ENCODE results near the gene VANGL2. TPM values are rescaled to one million over a fixed set of nuclear protein-coding genes. Genes with fewer than 3 reads are reported as not detected.
A peak's percentile ranks its signal among the peaks of the same experiment; 100 is the strongest.

Gene VANGL2
- total RNA-seq, 1 experiment from 2014 or later, result 2.2 TPM

GRCh38 chr1:160451859-160452232 lies 51.5 kb downstream of the VANGL2 start:
- DNase-seq (ENCODE audit: low read depth in 1 of 2, low spot score in 2 of 2), result no peak
- Histone ChIP-seq H3K36me3 (no peaks in the 10 kb centered on the region), H3K4me1 (replicated peaks) (peaks cover 18% of the 10 kb centered on the region), H3K4me3 (no peak overlapping the region), H3K9me3 (replicated peaks) (no peaks in the 10 kb centered on the region), H3K27ac (no peak overlapping the region), H3K27me3 (replicated peaks) (no peaks in the 10 kb centered on the region)

GRCh38 chr1:160453443-160453842 lies 53.1 kb downstream of the VANGL2 start:
- Histone ChIP-seq H3K27me3 (replicated peaks) (no peaks in the 10 kb centered on the region), H3K27ac (no peak overlapping the region), H3K36me3 (no peaks in the 10 kb centered on the region), H3K4me3 (no peak overlapping the region), H3K4me1 (replicated peaks) (peaks cover 19% of the 10 kb centered on the region), H3K9me3 (replicated peaks) (no peaks in the 10 kb centered on the region)
- DNase-seq (ENCODE audit: low read depth in 1 of 2, low spot score in 2 of 2), result no peak

GRCh38 chr1:160454371-160455152 lies 54.2 kb downstream of the VANGL2 start:
- H3K27ac ChIP-seq, result no peak overlapping the region
- no peak overlapping the region for H3K4me3 ChIP-seq
- DNase-seq (ENCODE audit: low read depth in 1 of 2, low spot score in 2 of 2), result no peak
- H3K9me3 ChIP-seq (replicated peaks), result no peaks in the 10 kb centered on the region
- peaks cover 29% of the 10 kb centered on the region for H3K4me1 ChIP-seq (replicated peaks)
- no peaks in the 10 kb centered on the region for H3K36me3 ChIP-seq
- no peaks in the 10 kb centered on the region for H3K27me3 ChIP-seq (replicated peaks)

GRCh38 chr1:160455153-160455517 lies 54.8 kb downstream of the VANGL2 start:
- H3K36me3 ChIP-seq, result no peaks in the 10 kb centered on the region
- no peaks in the 10 kb centered on the region for H3K27me3 ChIP-seq (replicated peaks)
- no peak overlapping the region for H3K27ac ChIP-seq
- H3K9me3 ChIP-seq (replicated peaks), result no peaks in the 10 kb centered on the region
- no peak for DNase-seq (ENCODE audit: low read depth in 1 of 2, low spot score in 2 of 2)
- no peak overlapping the region for H3K4me3 ChIP-seq
- H3K4me1 ChIP-seq (replicated peaks), result peaks cover 35% of the 10 kb centered on the region

- Histone ChIP-seq H3K36me3 (no peaks in the 10 kb centered on the region), H3K4me3 (no peak overlapping the region), H3K27ac (peak overlapping the region; percentile 92), H3K9me3 (replicated peaks) (no peaks in the 10 kb centered on the region), H3K27me3 (replicated peaks) (no peaks in the 10 kb centered on the region), H3K4me1 (replicated peaks) (peaks cover 50% of the 10 kb centered on the region)
- DNase-seq (ENCODE audit: low read depth in 1 of 2, low spot score in 2 of 2), result peak; percentile 77 to 96
These were observed 58.7 kb downstream of the VANGL2 start for GRCh38 chr1:160459056-160459455.

DNA sequence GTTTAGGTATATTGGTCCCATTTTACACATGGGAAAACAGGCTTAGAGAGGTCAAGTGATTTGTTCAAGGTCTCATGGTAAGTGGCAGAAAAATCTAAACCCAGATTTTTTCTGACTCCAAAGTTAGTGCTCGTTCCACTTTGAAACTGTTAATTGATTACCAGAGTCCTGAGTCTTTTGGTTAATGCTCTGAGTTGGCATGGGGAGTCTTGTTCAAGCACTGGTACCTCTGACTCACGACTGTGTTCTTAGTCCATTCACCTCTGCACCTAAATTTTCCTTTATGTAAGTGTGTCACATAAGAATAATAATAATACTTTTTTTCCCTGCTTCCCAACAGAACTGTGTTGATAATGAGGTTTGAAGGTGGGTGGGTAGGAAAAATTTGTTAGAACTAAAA lies 59.3 kb downstream of the VANGL2 start:
- H3K9me3 ChIP-seq (replicated peaks), result no peaks in the 10 kb centered on the region
- no peak for DNase-seq (ENCODE audit: low read depth in 1 of 2, low spot score in 2 of 2)

GRCh38 chr1:160460214-160460642 lies 59.9 kb downstream of the VANGL2 start:
- Histone ChIP-seq H3K36me3 (no peaks in the 10 kb centered on the region), H3K4me1 (replicated peaks) (peaks cover 50% of the 10 kb centered on the region), H3K27me3 (replicated peaks) (no peaks in the 10 kb centered on the region), H3K27ac (peak overlapping the region; percentile 92), H3K4me3 (no peak overlapping the region), H3K9me3 (replicated peaks) (no peaks in the 10 kb centered on the region)
- no peak for DNase-seq (ENCODE audit: low read depth in 1 of 2, low spot score in 2 of 2)

More for the DNA sequence above, 59.3 kb downstream of the VANGL2 start:
- Histone ChIP-seq H3K36me3 (no peaks in the 10 kb centered on the region), H3K4me3 (no peak overlapping the region), H3K27ac (peak overlapping the region; percentile 92), H3K27me3 (replicated peaks) (no peaks in the 10 kb centered on the region), H3K4me1 (replicated peaks) (peaks cover 50% of the 10 kb centered on the region)

DNA sequence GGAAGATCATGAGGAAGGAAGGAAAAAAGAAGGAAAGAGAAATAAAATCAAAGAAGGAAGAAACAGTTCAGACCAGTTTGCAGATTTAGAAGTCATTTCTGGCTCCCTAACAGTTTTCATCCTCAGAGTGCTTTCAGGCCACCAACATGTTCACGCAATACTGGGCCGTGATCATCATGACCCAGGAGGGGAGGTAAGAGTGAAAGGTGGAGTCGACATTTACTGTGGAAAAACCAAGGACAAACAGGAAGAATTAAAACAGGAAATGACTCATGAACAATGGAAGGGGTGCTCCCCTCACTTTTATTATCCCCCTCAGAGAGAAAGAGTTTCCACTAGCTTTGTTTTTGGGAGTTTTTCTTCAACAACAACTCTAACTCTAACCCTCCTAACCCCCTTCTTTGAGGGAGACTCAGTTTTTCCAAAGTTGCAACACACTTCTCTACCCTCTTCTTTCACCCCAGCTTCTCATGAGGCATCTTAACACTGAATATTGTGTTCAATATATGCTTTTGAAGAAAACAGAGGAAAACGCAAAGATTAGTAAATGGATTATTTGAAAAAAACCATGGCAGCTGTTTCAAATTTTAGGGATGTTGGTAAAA lies 60.4 kb downstream of the VANGL2 start:
- H3K36me3 ChIP-seq, result no peaks in the 10 kb centered on the region
- DNase-seq (ENCODE audit: low read depth in 1 of 2, low spot score in 2 of 2), result peak; percentile 56 to 75

GRCh38 chr1:160465123-160465522 lies 64.8 kb downstream of the VANGL2 start:
- H3K4me1 ChIP-seq (replicated peaks), result peaks cover 24% of the 10 kb centered on the region
- no peak for DNase-seq (ENCODE audit: low read depth in 1 of 2, low spot score in 2 of 2)
- H3K9me3 ChIP-seq (replicated peaks), result no peaks in the 10 kb centered on the region
- no peaks in the 10 kb centered on the region for H3K36me3 ChIP-seq
- H3K27me3 ChIP-seq (replicated peaks), result no peaks in the 10 kb centered on the region
- no peak overlapping the region for H3K4me3 ChIP-seq
- H3K27ac ChIP-seq, result no peak overlapping the region

More for the DNA sequence above, 60.4 kb downstream of the VANGL2 start:
- H3K4me1 ChIP-seq (replicated peaks), result peaks cover 50% of the 10 kb centered on the region
- H3K27me3 ChIP-seq (replicated peaks), result no peaks in the 10 kb centered on the region
- no peaks in the 10 kb centered on the region for H3K9me3 ChIP-seq (replicated peaks)
- H3K4me3 ChIP-seq, result no peak overlapping the region
- peak overlapping the region; percentile 92 for H3K27ac ChIP-seq

- H3K36me3 ChIP-seq, result no peaks in the 10 kb centered on the region
- no peak overlapping the region for H3K4me3 ChIP-seq
- no peaks in the 10 kb centered on the region for H3K27me3 ChIP-seq (replicated peaks)
- no peaks in the 10 kb centered on the region for H3K9me3 ChIP-seq (replicated peaks)
- peaks cover 10% of the 10 kb centered on the region; the same call in 1 of the 2 replicates for H3K4me1 ChIP-seq (replicated peaks)
- no peak for DNase-seq (ENCODE audit: low read depth in 1 of 2, low spot score in 2 of 2)
- H3K27ac ChIP-seq, result no peak overlapping the region
These were observed 66.6 kb downstream of the VANGL2 start for GRCh38 chr1:160466961-160467360.

DNA sequence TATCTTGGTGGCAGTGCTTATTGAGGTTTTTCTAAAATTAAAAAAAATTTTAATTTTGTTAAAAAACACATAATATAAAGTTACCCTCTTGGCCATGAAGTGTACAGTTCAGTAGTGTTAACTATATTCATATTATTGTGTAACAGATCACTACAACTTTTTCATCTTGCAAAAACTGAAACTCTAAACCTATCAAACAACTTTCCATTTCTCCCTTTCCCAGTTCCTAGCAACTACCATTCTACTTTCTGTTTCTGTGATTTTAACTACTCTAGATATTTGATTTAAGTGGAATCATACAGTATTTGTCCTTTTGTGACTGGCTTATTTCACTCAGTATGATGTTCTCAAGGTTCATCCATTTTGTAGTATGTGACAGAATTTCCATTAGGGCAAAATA lies 67.2 kb downstream of the VANGL2 start:
- Histone ChIP-seq H3K4me1 (replicated peaks) (peaks cover 4% of the 10 kb centered on the region; the same call in 1 of the 2 replicates), H3K36me3 (no peaks in the 10 kb centered on the region), H3K27ac (no peak overlapping the region), H3K4me3 (no peak overlapping the region), H3K9me3 (replicated peaks) (no peaks in the 10 kb centered on the region), H3K27me3 (replicated peaks) (0 out of 2 replicates have a peak, but pooled peaks cover 5% of the 10 kb centered on the region)
- no peak for DNase-seq (ENCODE audit: low read depth in 1 of 2, low spot score in 2 of 2)

- H3K36me3 ChIP-seq, result no peaks in the 10 kb centered on the region
- peak in 1 of 2 experiments; percentile 11 for DNase-seq (ENCODE audit: low read depth in 1 of 2, low spot score in 2 of 2)
- 0 out of 2 replicates have a peak, but pooled peaks cover 5% of the 10 kb centered on the region for H3K27me3 ChIP-seq (replicated peaks)
- no peak overlapping the region for H3K27ac ChIP-seq
- no peaks in the 10 kb centered on the region for H3K4me1 ChIP-seq (replicated peaks)
- no peak overlapping the region for H3K4me3 ChIP-seq
- H3K9me3 ChIP-seq (replicated peaks), result 0 out of 2 replicates have a peak, but pooled peaks cover 2% of the 10 kb centered on the region
These were observed 70.9 kb downstream of the VANGL2 start for GRCh38 chr1:160471253-160471652.

DNA sequence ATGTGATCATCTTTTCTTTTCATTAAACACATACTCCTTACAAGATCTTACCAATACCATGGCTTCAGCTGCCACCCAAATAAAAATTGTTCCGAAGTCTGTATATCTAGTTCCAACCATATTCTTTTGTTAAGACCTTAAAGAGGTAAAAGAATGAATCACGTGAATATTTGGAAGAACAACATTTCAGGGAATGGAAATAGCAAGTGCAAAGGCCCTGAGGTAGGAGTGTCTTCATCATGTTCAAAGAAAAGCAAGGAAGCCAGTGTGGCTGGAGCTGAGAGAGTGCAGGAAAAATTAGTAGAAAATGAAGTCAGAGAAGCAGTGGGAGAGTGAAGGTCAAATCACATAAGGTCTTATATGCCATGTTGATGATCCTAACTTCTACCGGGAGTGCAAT lies 71.7 kb downstream of the VANGL2 start:
- no peak overlapping the region for H3K4me3 ChIP-seq
- no peaks in the 10 kb centered on the region for H3K4me1 ChIP-seq (replicated peaks)
- DNase-seq (ENCODE audit: low read depth in 1 of 2, low spot score in 2 of 2), result no peak
- H3K27me3 ChIP-seq (replicated peaks), result 0 out of 2 replicates have a peak, but pooled peaks cover 5% of the 10 kb centered on the region
- 0 out of 2 replicates have a peak, but pooled peaks cover 2% of the 10 kb centered on the region for H3K9me3 ChIP-seq (replicated peaks)
- H3K27ac ChIP-seq, result no peak overlapping the region
- H3K36me3 ChIP-seq, result no peaks in the 10 kb centered on the region
